GM12875 (cell line): Measurements from ENCODE around the gene CTSF.

Experiments
- H3K4me3 ChIP-seq: one replicate; pipeline ENCODE4 v1.5.1; 2011; ENCODE audit warnings: low read depth, low read length, control low read depth
- TF ChIP-seq, protein P1 (sequence below): IDR thresholded peaks from 2 replicates; pipeline ENCODE4 v1.5.1; 2011; ENCODE audit warnings: low read depth, mild to moderate bottlenecking, control low read depth, inconsistent platforms, low read length, moderate library complexity, borderline replicate concordance; ENCODE audit not compliant: insufficient read depth

CTSF gene

DNA sequence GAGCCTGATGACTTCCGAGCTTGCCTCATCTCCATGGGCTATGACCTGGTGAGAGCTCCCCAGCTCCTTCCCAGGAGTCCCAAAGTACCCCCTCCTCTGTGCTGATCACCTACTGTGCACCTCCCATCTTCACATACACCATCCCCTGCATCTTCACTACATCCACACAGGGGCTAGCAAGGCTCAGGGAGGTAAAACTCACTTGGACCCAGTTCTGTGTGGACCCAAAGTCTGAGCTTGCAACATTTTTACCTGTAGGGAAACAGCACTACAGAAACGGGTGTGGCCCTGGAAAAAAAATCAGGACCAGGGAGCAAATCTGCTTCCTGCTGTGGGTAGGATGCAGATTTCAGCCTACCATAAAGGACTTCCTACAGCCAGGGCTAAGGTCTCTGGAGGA, 6.1 kb downstream of the CTSF start:
- TF ChIP-seq, protein P1, sequence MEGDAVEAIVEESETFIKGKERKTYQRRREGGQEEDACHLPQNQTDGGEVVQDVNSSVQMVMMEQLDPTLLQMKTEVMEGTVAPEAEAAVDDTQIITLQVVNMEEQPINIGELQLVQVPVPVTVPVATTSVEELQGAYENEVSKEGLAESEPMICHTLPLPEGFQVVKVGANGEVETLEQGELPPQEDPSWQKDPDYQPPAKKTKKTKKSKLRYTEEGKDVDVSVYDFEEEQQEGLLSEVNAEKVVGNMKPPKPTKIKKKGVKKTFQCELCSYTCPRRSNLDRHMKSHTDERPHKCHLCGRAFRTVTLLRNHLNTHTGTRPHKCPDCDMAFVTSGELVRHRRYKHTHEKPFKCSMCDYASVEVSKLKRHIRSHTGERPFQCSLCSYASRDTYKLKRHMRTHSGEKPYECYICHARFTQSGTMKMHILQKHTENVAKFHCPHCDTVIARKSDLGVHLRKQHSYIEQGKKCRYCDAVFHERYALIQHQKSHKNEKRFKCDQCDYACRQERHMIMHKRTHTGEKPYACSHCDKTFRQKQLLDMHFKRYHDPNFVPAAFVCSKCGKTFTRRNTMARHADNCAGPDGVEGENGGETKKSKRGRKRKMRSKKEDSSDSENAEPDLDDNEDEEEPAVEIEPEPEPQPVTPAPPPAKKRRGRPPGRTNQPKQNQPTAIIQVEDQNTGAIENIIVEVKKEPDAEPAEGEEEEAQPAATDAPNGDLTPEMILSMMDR, result no peak

DNA sequence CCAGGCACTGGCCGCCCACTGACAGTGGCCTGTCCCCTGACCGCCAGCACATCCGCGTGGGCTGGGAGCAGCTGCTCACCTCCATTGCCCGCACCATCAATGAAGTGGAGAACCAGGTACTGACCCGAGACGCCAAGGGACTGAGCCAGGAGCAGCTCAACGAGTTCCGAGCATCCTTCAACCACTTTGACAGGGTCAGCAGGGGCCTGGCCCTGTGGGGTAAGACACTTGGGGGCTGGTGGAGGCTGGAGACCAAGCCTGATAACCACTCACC, 6.5 kb downstream of the CTSF start:
- TF ChIP-seq, protein P1, result no peak

More for the DNA sequence above, 6.1 kb downstream of the CTSF start:
- no peak overlapping the region for H3K4me3 ChIP-seq

DNA sequence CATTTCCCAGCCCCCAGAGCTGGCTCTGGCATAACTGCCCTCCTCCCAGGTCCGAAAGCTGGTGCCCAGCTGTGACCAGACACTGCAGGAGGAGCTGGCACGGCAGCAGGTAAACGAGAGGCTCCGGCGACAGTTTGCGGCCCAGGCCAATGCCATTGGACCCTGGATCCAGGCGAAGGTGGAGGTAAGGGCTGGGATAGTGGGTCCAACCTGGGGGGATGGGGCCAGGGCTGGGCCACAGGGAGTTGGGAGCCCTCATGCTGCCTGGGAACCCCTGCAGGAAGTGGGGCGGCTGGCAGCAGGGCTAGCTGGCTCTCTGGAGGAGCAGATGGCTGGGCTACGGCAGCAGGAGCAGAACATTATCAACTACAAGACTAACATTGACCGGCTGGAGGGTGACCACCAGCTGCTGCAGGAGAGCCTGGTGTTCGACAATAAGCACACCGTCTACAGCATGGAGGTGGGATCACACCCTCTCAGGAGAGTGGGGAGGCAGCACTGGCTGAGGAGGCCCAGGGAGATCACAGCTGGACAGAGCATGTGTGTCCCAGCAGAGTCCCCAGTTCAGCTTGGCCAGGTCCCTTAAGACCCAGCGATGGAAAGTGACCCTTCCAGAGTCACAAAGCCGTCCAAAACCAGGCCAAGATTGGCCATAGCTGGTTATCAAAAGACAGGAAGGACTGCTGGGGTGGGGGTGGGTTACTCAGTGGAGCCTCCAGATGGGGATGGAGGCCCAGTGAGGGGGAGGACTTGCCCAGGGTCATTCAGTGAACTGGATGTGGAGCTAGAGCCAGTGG, 7.0 kb downstream of the CTSF start:
- TF ChIP-seq, protein P1, result no peak
- H3K4me3 ChIP-seq, result no peak overlapping the region

More for the DNA sequence above, 6.5 kb downstream of the CTSF start:
- no peak overlapping the region for H3K4me3 ChIP-seq

DNA sequence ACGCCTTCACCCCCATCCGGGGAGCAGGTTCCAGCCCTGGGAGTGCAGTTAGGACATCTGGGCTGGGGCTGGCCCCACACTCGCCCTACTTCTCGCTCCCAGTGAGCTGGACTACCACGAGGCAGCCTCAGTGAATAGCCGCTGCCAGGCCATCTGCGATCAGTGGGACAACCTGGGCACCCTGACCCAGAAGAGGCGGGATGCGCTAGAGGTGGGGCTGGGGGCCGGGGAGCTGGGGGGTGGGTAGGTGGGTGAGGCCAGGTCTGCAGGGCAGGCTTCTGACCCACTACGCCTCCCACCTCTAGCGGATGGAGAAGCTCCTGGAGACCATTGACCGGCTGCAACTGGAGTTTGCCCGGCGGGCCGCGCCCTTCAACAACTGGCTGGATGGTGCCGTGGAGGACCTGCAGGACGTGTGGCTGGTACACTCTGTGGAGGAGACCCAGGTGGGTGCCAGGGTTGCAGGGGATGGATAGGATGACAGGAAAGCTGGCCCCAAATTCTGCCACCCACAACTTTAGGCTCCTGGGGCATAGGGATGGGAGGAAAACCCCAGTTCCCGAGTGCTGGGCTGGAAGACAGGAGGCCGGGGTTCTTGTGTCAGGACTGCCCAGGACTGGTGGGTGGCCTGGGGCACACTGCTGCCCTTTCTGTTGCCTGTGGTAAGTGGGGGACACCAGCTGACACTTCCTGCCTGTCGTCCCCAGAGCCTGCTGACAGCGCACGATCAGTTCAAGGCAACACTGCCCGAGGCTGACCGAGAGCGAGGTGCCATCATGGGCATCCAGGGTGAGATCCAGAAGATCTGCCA, 8.3 kb downstream of the CTSF start:
- H3K4me3 ChIP-seq, result no peak overlapping the region
- TF ChIP-seq, protein P1, result no peak

DNA sequence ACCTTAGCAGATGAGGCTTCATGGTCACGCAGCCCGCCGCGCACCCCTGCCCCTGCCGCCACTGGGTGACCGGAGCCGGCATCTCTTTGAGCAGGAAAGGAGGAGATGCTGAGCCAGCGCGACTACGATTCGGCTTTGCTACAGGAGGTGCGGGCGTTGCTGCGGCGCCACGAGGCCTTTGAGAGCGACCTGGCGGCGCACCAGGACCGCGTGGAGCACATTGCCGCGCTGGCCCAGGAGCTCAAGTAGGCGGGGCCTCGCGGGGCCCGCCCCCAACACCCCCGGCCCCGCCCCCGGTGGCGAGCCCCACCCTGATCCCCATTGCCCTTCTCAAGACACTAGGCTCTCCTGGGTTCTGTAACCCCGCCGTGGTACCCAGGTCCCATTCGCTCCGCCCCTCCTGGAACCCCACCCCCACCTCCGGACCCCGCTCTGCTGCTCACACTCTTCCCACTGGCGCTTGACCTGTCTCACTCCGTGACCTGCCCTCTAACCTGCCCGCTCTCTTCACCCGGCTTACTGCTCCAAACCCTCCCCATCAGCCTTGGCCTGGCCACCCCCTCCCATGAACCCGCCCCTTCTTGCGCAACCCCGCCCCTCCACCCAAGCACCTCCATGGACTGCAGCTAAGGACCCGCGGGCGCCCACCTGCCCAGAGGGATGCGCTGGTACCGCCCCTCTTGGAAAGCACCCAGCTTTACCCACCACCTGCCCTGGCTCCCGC, 9.1 kb downstream of the CTSF start:
- H3K4me3 ChIP-seq, result no peak overlapping the region
- TF ChIP-seq, protein P1, result no peak

DNA sequence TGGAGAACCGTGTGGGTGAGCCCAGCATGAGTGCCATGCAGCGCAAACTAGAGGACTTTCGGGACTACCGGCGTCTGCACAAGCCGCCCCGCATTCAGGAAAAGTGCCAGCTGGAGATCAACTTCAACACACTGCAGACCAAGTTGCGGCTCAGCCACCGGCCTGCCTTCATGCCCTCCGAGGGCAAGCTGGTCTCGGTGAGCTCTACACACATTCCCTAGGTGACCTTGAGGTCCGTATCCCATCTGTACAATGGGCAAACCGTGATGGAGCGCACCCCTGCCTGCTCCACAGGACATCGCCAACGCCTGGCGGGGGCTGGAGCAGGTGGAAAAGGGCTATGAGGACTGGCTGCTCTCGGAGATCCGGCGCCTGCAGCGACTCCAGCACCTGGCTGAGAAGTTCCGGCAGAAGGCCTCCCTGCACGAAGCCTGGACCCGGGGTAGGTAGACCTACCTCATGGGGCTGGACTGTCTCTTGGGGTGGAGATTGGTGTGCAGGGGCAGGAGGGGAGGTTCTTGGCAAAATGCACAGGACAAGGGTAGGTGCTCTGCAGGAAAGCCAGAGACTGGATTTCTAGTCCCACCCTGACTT, 10.6 kb downstream of the CTSF start:
- TF ChIP-seq, protein P1, result no peak
- H3K4me3 ChIP-seq, result no peak overlapping the region
